Middle frontal gyrus (tissue), 1 donor: ENCODE measurements around the gene SMARCA2.
"Not testable (repeated sequence)": the region's sequence is repeated elsewhere in the genome, so short reads cannot be mapped to it uniquely, and the experiment has no call there.

Source experiments
- DNase-seq: peaks from one replicate; pipeline ENCODE4 v3.0.0-alpha.2; 2015; ENCODE audit warnings: low spot score; ENCODE audit errors: extremely low spot score

The SMARCA2 gene

GRCh38 chr9:2134391-2134790 lies 119.2 kb downstream of the SMARCA2 start:
- DNase-seq: no peak

GRCh38 chr9:2138646-2139045 lies 123.5 kb downstream of the SMARCA2 start:
- no peak for DNase-seq

- no peak for DNase-seq
Measured at GRCh38 chr9:2140600-2141223, 125.6 kb downstream of the SMARCA2 start.

GRCh38 chr9:2142212-2142611 lies 127.1 kb downstream of the SMARCA2 start:
- no peak for DNase-seq

- DNase-seq: no peak
Measured at GRCh38 chr9:2144619-2145018, 129.5 kb downstream of the SMARCA2 start.

GRCh38 chr9:2145746-2146145 lies 130.6 kb downstream of the SMARCA2 start:
- DNase-seq: no peak

- DNase-seq: not testable (repeated sequence)
Measured at GRCh38 chr9:2146700-2147099, 131.6 kb downstream of the SMARCA2 start.

- DNase-seq: no peak
Measured at GRCh38 chr9:2150338-2150737, 135.2 kb downstream of the SMARCA2 start.

GRCh38 chr9:2151171-2151570 lies 136.0 kb downstream of the SMARCA2 start:
- no peak for DNase-seq

- no peak for DNase-seq
Measured at GRCh38 chr9:2152966-2153629, 138.0 kb downstream of the SMARCA2 start.

- DNase-seq: no peak
Measured at GRCh38 chr9:2153630-2154217, 138.6 kb downstream of the SMARCA2 start.

GRCh38 chr9:2154731-2155130 lies 139.6 kb downstream of the SMARCA2 start:
- DNase-seq: no peak

- no peak for DNase-seq
Measured at GRCh38 chr9:2155966-2156365, 140.8 kb downstream of the SMARCA2 start.

GRCh38 chr9:2157277-2158110 lies 142.3 kb downstream of the SMARCA2 start:
- peak; percentile 20 for DNase-seq

GRCh38 chr9:2158111-2158610 lies 143.0 kb downstream of the SMARCA2 start:
- DNase-seq: no peak

- DNase-seq: no peak
Measured at GRCh38 chr9:2158766-2159430, 143.8 kb downstream of the SMARCA2 start.

- DNase-seq: no peak
Measured at GRCh38 chr9:2159521-2160454, 144.6 kb downstream of the SMARCA2 start.

GRCh38 chr9:2161661-2162060 lies 146.5 kb downstream of the SMARCA2 start:
- no peak for DNase-seq

- no peak for DNase-seq
Measured at GRCh38 chr9:2163231-2163885, 148.2 kb downstream of the SMARCA2 start.

GRCh38 chr9:2164268-2164667 lies 149.1 kb downstream of the SMARCA2 start:
- DNase-seq: no peak
